HepG2 (cell line): ENCODE results near the gene NFYC. TPM values are rescaled to one million over a fixed set of nuclear protein-coding genes. Genes with fewer than 3 reads are reported as not detected.

Source experiments
- ATAC-seq: fragments of 200-7000 bp; cut with Tn5 transposase; 3 replicates; pipeline ENCODE4 v1.9.1; 2020; ENCODE audit warnings: mild to moderate bottlenecking, moderate library complexity
- BruUV-seq: library from RNA; stranded (reverse); fragments of 400-500 nt; replicated peaks from 2 replicates; lab custom pipeline; 2021; lab: Mats Ljungman, UMichigan
- CTCF ChIA-PET: fragments of 300-600 bp; formaldehyde crosslinking; extraction: SDS; loops from one replicate; lab custom pipeline; 2021; ENCODE audit warnings: low total read pairs, inconsistent platforms, low intra/inter-chr PET ratio; lab: Yijun Ruan, JAX
- POLR2A ChIA-PET: fragments of 350-600 bp; sonication (Branson Sonifier 250); formaldehyde crosslinking; loops from one replicate; lab custom pipeline; 2020; ENCODE audit warnings: antibody characterized with exemption, inconsistent platforms; lab: Yijun Ruan, JAX
- DNase-seq: peaks from one replicate; pipeline ENCODE4 v3.0.0-alpha.2; 2015; ENCODE audit warnings: low spot score
- FAIRE-seq: peaks from 3 replicates; lab custom pipeline; 2011; peaks lifted over from hg19 to GRCh38; lab: Jason Lieb, UNC
- H2AFZ ChIP-seq: one replicate; pipeline ENCODE4 v1.6.1; 2011; ENCODE audit warnings: low read length, inconsistent platforms
- H3K27ac ChIP-seq: fragments of 300-600 bp; 3 replicates; pipeline ENCODE4 v1.8.0; 2011; ENCODE audit warnings: mixed run types, mild to moderate bottlenecking, mixed read lengths, low read length, inconsistent platforms; ENCODE audit not compliant: insufficient read depth; ENCODE audit errors: extremely low read length
- H3K27me3 ChIP-seq, 2 experiments: fragments of 200-600 bp in 1 of 2; 2 replicates in 1 of 2; 3 replicates in 1 of 2; pipeline versions ENCODE4 v1.6.0 to v1.8.0; 2011; ENCODE audit warnings: low read length in 2 of 2, mild to moderate bottlenecking in 2 of 2, moderate library complexity in 2 of 2, inconsistent platforms in 1 of 2; ENCODE audit not compliant: insufficient read depth in 2 of 2, control insufficient read depth in 1 of 2
- H3K36me3 ChIP-seq, 2 experiments: fragments of 200-600 bp in 1 of 2; replicated peaks in 1 of 2; 2 replicates in 1 of 2; 3 replicates in 1 of 2; pipeline versions ENCODE4 v1.5.1 to v1.8.0; 2011; ENCODE audit warnings: low read length in 2 of 2, inconsistent platforms in 1 of 2; ENCODE audit not compliant: insufficient read depth in 2 of 2, control insufficient read depth in 1 of 2
- H3K4me1 ChIP-seq: 2 replicates; pipeline ENCODE4 v1.5.1; 2012; ENCODE audit warnings: low read length, inconsistent platforms; ENCODE audit not compliant: insufficient read depth
- H3K4me2 ChIP-seq: 2 replicates; pipeline ENCODE4 v1.6.0; 2011; ENCODE audit warnings: low read depth, low read length, inconsistent platforms
- H3K4me3 ChIP-seq, 3 experiments: fragments of 200-600 bp in 1 of 3; sonication (generic), shearing (Covaris generic) in 1 of 3; replicated peaks in 1 of 3; 2 replicates each; pipeline ENCODE4 v1.5.1; 2011 to 2016; ENCODE audit warnings: low read length in 3 of 3, inconsistent platforms in 2 of 3, low read depth in 2 of 3, mild to moderate bottlenecking in 2 of 3, control low read depth in 1 of 3, mixed read lengths in 1 of 3; ENCODE audit not compliant: insufficient read depth in 1 of 3
- H3K79me2 ChIP-seq: one replicate; pipeline ENCODE4 v1.6.1; 2011; ENCODE audit warnings: low read length, inconsistent platforms; ENCODE audit not compliant: insufficient read depth
- H3K9ac ChIP-seq: 2 replicates; pipeline ENCODE4 v1.6.0; 2011; ENCODE audit warnings: mild to moderate bottlenecking, low read depth, low read length, inconsistent platforms; ENCODE audit not compliant: insufficient read depth
- H3K9me3 ChIP-seq: 2 replicates; pipeline ENCODE4 v1.5.1; 2012; ENCODE audit warnings: mild to moderate bottlenecking, low read length
- H4K20me1 ChIP-seq: 2 replicates; pipeline ENCODE4 v1.6.0; 2011; ENCODE audit warnings: inconsistent platforms, mild to moderate bottlenecking, low read length, moderate library complexity; ENCODE audit not compliant: insufficient read depth
- IRF2 ChIP-seq: IDR thresholded peaks from 2 replicates; pipeline ENCODE4 v1.6.1; 2018; ENCODE audit warnings: missing genetic modification reagents, missing compliant biosample characterization
- SNAI1 ChIP-seq: sonication (generic); formaldehyde crosslinking; IDR thresholded peaks from 2 replicates; pipeline ENCODE4 v1.5.0; 2020; ENCODE audit warnings: mild to moderate bottlenecking, missing genetic modification reagents, borderline replicate concordance
- ZNF83 ChIP-seq: sonication (generic); formaldehyde crosslinking; IDR thresholded peaks from 2 replicates; pipeline ENCODE4 v1.4.0; 2020; ENCODE audit warnings: missing genetic modification reagents, mild to moderate bottlenecking, borderline replicate concordance
- WGBS: methylation state at CpG from one replicate; pipeline ENCODE4 v1.1.6; 2017; ENCODE audit warnings: low lambda C conversion rate; 5-methylcytosine and 5-hydroxymethylcytosine counted together
- in situ Hi-C: cut with HindIII; loops from 2 replicates; pipeline ENCODE4 v1.10.0; 2017; ENCODE audit warnings: low pct_unique_long_range_greater_than_20kb; ENCODE audit not compliant: extremely low pct_ligation_motif_present
- intact Hi-C: fragments of 100-400 bp; cut with micrococcal nuclease; formaldehyde crosslinking; loops from one replicate; pipeline ENCODE4 v1.10.0; 2022; ENCODE audit not compliant: unreplicated experiment
- polyA plus RNA-seq, 8 experiments: library from polyadenylated mRNA; depleted of rRNA in 3 of 8; stranded (reverse) in 7 of 8; unstranded in 1 of 8; fragments of >200 nt; fragmentation: Illumina TruSeq in 4 of 8; extraction: Trizol in 4 of 8; gene quantifications; 2 replicates each; pipeline versions ENCODE4 v1.2.1 to v1.2.3, GENCODE V29; 2011 to 2016; ENCODE audit warnings: low read depth in 4 of 8, missing spikeins in 1 of 8, mixed read lengths in 1 of 8; ENCODE audit not compliant: insufficient read depth in 1 of 8
- total RNA-seq, 5 experiments: library from RNA; depleted of rRNA; stranded (reverse); fragments of >200 nt; fragmentation: Illumina TruSeq; extraction: Trizol; gene quantifications; 2 replicates each; pipeline ENCODE4 v1.2.3, GENCODE V29; 2016; ENCODE audit warnings: low read depth in 1 of 5
- TF ChIP-seq, protein P1 (sequence below): sonication (generic); IDR thresholded peaks from 2 replicates; pipeline ENCODE4 v1.6.1; 2016; ENCODE audit warnings: low read depth, borderline replicate concordance
- TF ChIP-seq, protein P2 (sequence below): sonication (generic); formaldehyde crosslinking; IDR thresholded peaks from 2 replicates; pipeline ENCODE4 v1.8.1; 2023; ENCODE audit warnings: mild to moderate bottlenecking, moderate library complexity, missing genetic modification reagents
- TF ChIP-seq, protein P3 (sequence below): sonication (generic); formaldehyde crosslinking; IDR thresholded peaks from 2 replicates; pipeline ENCODE4 v1.8.1; 2022; ENCODE audit warnings: low read depth, mild to moderate bottlenecking, missing genetic modification reagents
- TF ChIP-seq, protein P4 (sequence below): sonication (generic); formaldehyde crosslinking; IDR thresholded peaks from 2 replicates; pipeline ENCODE4 v1.4.0; 2020; ENCODE audit warnings: missing genetic modification reagents, mild to moderate bottlenecking, borderline replicate concordance

The NFYC gene
- total and polyA plus RNA-seq, 2 of the 13 experiments (the other 11 are each of a cell fraction or from before 2014, with no cell fraction given), result 33.9 to 73.7 TPM

DNA sequence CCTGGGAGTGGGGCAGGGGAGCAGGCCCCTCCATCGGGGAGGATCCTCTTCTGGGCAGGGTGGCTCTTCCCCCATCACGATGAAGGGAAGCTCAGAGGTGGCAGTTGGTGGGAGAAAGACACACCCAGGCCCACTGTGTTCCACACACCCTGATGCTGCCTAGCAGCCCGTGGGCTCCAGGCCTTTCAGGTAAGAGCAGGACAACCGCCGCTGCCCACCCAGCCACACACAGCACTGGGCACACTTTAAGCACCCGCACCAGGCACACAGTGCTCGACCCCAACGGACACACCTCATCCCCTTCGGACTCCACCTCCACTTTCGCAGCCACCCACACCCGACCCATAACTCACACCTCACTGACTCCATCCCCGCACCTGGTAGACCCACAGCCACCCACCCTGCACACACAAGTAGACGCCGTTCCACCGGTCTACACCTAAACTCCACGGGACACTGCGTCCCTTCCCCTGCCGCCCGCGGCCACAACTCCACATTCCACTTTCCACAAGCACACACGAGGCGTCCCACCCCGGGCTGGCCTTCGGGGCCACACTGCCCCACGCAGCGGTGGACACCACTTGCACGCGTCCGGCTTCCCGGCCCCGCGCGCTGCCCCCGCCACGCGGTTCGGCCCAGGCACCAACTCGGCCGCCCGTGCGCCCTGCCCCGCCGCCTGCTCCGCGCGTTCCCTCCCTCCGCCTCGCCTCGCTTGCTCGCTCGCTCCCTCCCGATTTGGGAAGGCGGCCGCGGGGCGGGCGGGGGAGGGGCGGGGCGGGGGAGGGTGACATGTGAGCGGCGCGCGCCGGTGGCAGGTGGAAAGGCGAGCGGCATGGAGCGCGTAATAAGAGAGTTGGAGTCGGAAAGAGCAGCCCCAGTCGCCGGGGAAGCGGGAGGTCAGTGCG, 91.7 kb downstream of the NFYC start, which contains the start of gene KCNQ4:
TSS of gene KCNQ4 (plus strand) at position 787 of the 905 bp plus-strand sequence. CDS start 307 bp downstream, outside the sequence.
- WGBS, result 80% methylated on average over 69 of the region's 73 CpGs
- ATAC-seq (peak; percentile 16; the same call in 2 of the 3 replicates), DNase-seq (no peak)
- intact Hi-C loops, result loop anchor here (10.0 kb wide), 1 partner anchor 168 kb away; no protein-coding TSS in a partner anchor
- H3K27ac ChIP-seq, result no peak within 1 kb of the TSS
- no peaks in the 10 kb centered on the region for H3K79me2 ChIP-seq
- POLR2A ChIA-PET, result interaction anchor here (0.9 to 1.5 kb wide), 3 partner anchors 27 to 92 kb away, joined by 3 read pairs; no protein-coding TSS in a partner anchor
- TF ChIP-seq, protein P1, sequence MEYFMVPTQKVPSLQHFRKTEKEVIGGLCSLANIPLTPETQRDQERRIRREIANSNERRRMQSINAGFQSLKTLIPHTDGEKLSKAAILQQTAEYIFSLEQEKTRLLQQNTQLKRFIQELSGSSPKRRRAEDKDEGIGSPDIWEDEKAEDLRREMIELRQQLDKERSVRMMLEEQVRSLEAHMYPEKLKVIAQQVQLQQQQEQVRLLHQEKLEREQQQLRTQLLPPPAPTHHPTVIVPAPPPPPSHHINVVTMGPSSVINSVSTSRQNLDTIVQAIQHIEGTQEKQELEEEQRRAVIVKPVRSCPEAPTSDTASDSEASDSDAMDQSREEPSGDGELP, result no peak
- TF ChIP-seq IRF2 (no peak), SNAI1 (CRISPR knock-in tag) (no peak), ZNF83 (no peak)
- TF ChIP-seq, protein P2, sequence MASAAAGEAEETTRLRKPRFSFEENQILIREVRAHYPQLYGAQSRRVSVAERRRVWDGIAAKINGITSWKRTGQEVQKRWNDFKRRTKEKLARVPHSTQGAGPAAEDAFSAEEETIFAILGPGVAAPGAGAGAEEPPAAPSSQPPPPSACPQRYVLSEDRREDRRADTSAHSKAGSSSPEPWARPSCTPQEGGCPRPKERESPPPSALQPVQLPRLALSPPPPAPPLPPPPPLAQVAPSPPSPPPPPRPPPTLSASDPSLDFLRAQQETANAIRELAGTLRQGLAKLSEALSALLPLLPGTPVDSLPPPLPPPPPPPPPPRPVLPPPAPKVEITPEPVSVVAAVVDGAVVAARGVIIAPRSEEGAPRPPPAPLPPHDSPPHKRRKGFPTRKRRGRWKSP (CRISPR knock-in tag), result no peak
- TF ChIP-seq, protein P3, sequence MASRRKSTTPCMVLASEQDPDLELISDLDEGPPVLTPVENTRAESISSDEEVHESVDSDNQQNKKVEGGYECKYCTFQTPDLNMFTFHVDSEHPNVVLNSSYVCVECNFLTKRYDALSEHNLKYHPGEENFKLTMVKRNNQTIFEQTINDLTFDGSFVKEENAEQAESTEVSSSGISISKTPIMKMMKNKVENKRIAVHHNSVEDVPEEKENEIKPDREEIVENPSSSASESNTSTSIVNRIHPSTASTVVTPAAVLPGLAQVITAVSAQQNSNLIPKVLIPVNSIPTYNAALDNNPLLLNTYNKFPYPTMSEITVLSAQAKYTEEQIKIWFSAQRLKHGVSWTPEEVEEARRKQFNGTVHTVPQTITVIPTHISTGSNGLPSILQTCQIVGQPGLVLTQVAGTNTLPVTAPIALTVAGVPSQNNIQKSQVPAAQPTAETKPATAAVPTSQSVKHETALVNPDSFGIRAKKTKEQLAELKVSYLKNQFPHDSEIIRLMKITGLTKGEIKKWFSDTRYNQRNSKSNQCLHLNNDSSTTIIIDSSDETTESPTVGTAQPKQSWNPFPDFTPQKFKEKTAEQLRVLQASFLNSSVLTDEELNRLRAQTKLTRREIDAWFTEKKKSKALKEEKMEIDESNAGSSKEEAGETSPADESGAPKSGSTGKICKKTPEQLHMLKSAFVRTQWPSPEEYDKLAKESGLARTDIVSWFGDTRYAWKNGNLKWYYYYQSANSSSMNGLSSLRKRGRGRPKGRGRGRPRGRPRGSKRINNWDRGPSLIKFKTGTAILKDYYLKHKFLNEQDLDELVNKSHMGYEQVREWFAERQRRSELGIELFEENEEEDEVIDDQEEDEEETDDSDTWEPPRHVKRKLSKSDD (CRISPR knock-in tag), result no peak
- TF ChIP-seq, protein P4, sequence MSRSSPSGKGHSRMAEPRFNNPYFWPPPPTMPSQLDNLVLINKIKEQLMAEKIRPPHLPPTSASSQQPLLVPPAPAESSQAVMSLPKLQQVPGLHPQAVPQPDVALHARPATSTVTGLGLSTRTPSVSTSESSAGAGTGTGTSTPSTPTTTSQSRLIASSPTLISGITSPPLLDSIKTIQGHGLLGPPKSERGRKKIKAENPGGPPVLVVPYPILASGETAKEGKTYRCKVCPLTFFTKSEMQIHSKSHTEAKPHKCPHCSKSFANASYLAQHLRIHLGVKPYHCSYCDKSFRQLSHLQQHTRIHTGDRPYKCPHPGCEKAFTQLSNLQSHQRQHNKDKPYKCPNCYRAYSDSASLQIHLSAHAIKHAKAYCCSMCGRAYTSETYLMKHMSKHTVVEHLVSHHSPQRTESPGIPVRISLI (CRISPR knock-in tag), result no peak
- TF ChIP-seq, all 625 proteins: peak for 0
- Histone ChIP-seq H3K9ac (0 out of 2 replicates have a peak within 1 kb of the TSS, but pooled peaks have one; percentile 33), H3K36me3 (no peaks in the 10 kb centered on the region), H3K4me3 (peak within 1 kb of the TSS; percentile 43 to 71 (median 48); a peak in 4 of 6 replicates), H3K9me3 (no peaks in the 10 kb centered on the region), H3K4me2 (peak within 1 kb of the TSS; percentile 72), H4K20me1 (no peaks in the 10 kb centered on the region), H2AFZ (no peak within 1 kb of the TSS), H3K4me1 (peaks cover 45% of the 10 kb centered on the region), H3K27me3 (peaks cover 0 to 3% of the 10 kb centered on the region in 2 experiments; a peak in 2 of 5 replicates)
- FAIRE-seq, result no peak
- in situ Hi-C loops, result no loop called here
- no TSS peak for BruUV-seq
- CTCF ChIA-PET, result no interaction called here
